Hematopoietic multipotent progenitor cell treated with erythropoietin and hydrocortisone succinate and interleukin-3 and kit ligand, for 15 days (in vitro differentiated cells): ENCODE results near the gene AQP7.
"Not testable (repeated sequence)": the region's sequence is repeated elsewhere in the genome, so short reads cannot be mapped to it uniquely, and the experiment has no call there.

ENCODE experiments used
- DNase-seq: peaks from one replicate; pipeline ENCODE4 v3.0.0-alpha.2; 2015; ENCODE audit warnings: low spot score

The AQP7 gene

DNA sequence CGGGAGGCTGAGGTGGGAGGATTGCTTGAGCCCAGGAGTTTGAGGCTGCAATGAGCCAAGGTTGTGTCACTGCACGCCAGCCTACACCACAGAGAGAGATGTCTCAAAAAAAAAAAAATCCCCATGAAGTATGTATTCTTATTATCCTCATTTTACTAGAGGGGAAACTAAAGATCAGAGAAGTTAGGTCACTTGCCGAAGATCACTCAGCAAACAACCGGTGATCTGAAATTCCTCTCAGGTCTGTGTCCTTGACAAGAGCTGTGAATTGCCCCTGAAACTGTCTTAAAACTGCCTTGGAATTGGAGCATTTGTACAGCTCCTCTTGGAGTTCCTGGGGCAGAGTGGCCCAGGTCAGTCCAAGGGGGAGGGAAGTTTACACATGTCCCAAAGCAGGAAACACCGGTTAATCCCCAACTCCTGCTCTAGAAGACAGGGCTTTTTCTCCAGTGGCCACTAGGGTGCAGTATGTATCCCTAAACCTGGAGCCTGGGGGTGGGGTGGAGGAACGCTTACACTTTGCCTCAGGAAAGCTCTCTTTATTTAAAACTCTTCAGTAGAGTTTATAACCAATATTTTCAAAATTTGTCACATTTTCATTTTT lies 27.6 kb downstream of the AQP7 start:
- DNase-seq: peak; percentile 83

DNA sequence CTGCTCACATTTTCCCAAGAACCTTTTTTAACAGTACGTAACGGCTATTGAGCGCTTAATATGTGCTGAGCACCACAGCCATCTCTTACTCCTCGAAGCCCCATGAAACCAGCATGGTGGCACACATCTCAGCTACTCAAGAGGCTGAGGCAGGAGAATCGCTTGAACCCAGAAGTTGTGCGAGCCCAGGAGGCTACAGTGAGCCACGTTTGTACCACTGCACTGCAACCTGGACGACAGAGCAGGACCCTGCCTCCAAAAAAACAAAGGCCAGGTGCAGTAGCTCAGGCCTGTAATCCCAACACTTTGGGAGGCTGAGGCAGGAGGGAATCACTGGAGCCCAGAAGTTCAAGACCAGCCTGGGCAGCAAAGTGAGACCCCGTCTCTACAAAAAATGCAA lies 28.2 kb downstream of the AQP7 start:
- DNase-seq: no peak

GRCh38 chr9:33372900-33373299 lies 29.5 kb downstream of the AQP7 start:
- no peak for DNase-seq

DNA sequence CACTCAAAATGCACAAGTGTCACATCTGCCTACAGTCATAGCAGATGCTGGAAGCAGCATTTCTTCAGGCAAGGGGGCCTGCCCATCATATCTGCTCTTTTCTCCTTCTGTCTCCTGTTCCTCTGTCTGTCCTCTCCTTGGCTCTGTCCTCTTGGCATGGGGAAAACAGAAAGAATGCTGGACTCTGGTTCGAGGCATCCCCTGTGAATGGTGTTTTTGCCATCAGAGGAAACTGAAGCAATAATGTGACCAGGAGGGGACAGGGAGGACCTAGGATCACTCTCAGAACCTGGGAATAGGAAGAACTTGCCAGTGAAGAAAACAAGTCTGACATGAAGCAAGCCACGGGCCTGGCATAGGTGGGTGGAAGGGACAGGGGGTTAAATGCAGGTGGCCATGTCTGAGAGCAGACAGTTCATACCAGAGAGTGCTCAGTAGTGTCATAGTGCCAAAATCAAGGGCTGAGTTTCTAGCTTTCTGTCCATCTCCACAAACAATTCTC lies 35.3 kb downstream of the AQP7 start:
- DNase-seq: no peak

- not testable (repeated sequence) for DNase-seq
Observed at GRCh38 chr9:33364814-33365213, 37.6 kb downstream of the AQP7 start.

- DNase-seq: peak; percentile 43
Observed at GRCh38 chr9:33364127-33364526, 38.2 kb downstream of the AQP7 start.

DNA sequence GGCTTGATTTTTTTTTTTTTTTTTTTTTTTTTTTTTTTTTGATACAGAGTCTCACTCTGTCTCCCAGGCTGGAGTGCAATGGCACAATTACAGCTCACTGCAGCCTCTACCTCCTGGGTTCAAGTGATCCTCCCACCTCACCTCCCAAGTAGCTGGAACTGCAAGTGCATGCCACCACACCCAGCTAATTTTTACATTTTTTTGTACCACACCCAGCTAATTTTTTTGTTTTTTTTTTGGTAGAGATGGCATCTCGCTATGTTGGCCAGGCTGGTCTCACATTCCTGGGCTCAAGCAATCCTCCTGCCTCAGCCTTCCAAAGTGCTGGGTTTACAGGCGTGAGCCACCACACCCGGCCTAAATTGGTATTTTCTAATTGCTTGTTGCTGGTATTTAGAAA lies 43.7 kb downstream of the AQP7 start:
- not testable (repeated sequence) for DNase-seq

DNA sequence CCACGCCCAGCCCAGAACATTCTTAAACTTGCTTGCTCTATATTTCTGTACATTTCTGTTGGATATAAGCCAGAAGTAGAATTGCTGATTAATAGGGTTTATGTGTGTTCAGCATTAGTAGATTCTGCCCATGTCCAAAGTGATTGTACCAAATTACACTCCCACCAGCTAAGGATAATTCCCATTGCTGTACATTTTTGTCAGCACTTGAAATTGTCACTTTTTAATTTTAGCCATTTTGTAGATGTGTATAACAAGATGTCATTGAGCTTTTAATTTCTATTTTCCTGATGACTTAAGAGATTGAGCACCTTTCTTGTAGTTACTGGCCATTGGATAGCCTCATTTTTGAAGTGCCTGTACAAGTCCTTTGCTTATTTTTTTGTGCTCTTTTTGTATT lies 46.4 kb downstream of the AQP7 start:
- DNase-seq: no peak

GRCh38 chr9:33354651-33355211 lies 47.6 kb downstream of the AQP7 start:
- DNase-seq: peak; percentile 33

GRCh38 chr9:33351547-33351946 lies 50.8 kb downstream of the AQP7 start:
- DNase-seq: no peak

DNA sequence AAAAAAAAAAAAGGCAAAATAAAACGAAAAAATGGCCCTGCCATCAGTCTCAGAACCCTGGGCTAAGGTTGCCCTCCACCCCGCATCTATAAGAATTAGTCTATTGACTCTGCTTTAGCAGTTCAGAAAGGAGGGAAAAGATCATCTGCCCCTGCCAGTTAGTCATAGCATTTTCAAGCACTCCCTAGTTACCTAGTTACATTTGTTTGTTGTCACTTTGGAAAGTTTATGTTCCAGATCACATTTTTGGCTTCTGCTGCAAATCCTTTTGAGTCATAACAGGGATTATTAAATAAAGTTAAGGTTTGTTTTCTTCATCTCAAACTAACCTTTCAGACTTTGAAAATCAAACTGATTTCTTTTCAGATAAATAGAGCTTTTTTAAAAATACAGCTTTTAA lies 52.1 kb downstream of the AQP7 start:
- DNase-seq: no peak

DNA sequence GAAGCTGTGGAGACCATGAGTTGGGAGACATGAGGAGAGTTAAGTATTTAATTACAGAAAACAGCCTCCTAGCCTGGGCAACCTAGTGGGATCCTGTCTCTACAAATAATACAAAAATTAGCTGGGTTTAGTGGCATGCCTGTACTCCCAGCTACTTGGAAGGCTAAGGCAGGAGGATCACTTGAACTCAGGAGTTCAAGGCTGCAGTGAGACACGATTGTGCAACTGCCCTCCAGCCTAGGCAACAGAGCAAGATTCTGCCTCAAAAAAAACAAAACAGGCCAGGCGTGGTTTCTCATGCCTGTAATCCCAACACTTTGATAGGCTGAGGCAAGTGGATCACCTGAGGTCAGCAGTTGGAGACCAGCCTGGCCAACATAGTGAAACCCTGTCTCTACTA lies 52.6 kb downstream of the AQP7 start:
- no peak for DNase-seq

DNA sequence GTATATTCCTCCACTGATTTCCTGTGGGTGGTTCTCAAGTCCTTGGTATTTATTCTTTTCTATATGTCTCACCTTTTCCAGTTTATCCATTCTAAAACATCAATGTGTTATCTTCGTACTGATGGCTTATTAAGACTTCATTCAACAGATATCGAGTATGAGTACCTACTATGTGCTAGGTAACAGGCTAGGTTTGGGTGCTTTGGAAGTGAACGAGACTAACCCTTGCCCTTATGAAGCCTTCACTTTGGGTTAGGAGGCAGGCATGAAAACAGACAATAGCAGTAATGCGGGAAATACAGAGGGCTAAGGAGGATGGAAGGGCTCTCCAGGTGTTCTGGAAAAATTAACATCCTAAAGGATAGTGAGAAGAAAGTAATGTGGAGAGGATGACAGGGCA lies 53.4 kb downstream of the AQP7 start:
- no peak for DNase-seq

DNA sequence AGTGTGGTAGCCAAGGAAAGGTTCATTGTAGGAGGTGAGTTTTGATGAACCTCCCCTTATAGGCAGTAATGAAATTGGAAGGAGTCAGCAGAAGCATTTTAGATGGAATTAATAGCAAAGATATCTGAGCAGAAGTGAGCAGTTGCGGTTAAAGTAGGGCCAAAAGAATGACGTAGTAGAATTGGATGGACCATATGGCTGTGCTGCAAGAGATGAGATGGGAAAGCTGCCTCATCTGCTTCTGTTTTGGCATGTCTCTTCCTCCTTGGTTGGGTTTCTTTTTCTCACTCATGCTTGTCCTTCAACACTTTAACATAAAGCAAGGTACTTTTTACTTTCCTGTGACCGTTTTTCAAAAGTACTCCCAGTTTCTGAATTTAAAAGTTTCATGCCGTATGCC lies 55.8 kb downstream of the AQP7 start:
- DNase-seq: no peak

- no peak for DNase-seq
Observed at GRCh38 chr9:33344145-33344544, 58.2 kb downstream of the AQP7 start.

DNA sequence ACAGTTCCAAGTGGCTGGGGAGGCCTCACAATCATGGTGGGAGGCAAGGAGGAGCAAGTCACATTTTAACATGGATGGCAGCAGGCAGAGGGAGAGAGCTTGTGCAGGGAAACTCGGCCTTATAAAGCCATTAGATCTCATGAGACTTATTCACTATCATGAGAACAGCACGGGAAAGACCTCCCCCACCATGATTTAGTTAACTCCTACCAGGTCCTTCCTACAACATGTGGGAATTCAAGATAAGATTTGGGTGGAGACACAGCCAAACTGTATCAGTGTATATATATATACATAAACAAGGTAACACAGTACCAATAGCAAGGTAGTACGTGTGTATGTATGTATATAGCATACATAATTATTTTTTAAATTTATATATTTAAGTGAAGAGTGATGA lies 61.2 kb downstream of the AQP7 start:
- DNase-seq: peak; percentile 48

GRCh38 chr9:33340186-33340585 lies 62.2 kb downstream of the AQP7 start:
- no peak for DNase-seq
